ENCODE data around the gene CNOT3. TPM values are rescaled to one million over a fixed set of nuclear protein-coding genes. Genes with fewer than 3 reads are reported as not detected.

Gene CNOT3
- total RNA-seq, 2 donors from 2014 or later = 20.8 to 28.1 TPM

- no peak for DNase-seq (ENCODE audit: low spot score)
- Histone ChIP-seq H3K4me1 (ENCODE audit: control insufficient read depth in 1 of 2, low read depth in 2 of 2) (no peaks in the 10 kb centered on the region), H3K27me3 (replicated peaks; ENCODE audit: insufficient read depth) (no peaks in the 10 kb centered on the region), H3K36me3 (peaks cover 52% of the 10 kb centered on the region), H3K9me3 (no peaks in the 10 kb centered on the region), H3K27ac (no peak overlapping the region), H3K4me3 (no peak overlapping the region)
- TF ChIP-seq CTCF (IDR thresholded peaks at IDR 0.05) = no peak
- ATAC-seq (ENCODE audit: insufficient number of reproducible peaks, low FRiP score, low read depth) = no peak
These were observed 8.0 kb upstream of the CNOT3 start for GRCh38 chr19:54129617-54129996.

GRCh38 chr19:54133312-54133956, 4.1 kb upstream of the CNOT3 start:
- DNase-seq (ENCODE audit: low spot score) (no peak), ATAC-seq (ENCODE audit: insufficient number of reproducible peaks, low FRiP score, low read depth) (no peak)
- no peaks in the 10 kb centered on the region for H3K27me3 ChIP-seq (replicated peaks; ENCODE audit: insufficient read depth)
- TF ChIP-seq CTCF (IDR thresholded peaks at IDR 0.05) = no peak
- H3K4me1 ChIP-seq (ENCODE audit: control insufficient read depth in 1 of 2, low read depth in 2 of 2) = peaks cover 5 to 12% of the 10 kb centered on the region in 2 donors
- no peak overlapping the region for H3K4me3 ChIP-seq
- peaks cover 20% of the 10 kb centered on the region for H3K36me3 ChIP-seq
- H3K27ac ChIP-seq = no peak overlapping the region
- no peaks in the 10 kb centered on the region for H3K9me3 ChIP-seq

GRCh38 chr19:54133957-54134590, 3.5 kb upstream of the CNOT3 start:
- H3K9me3 ChIP-seq = no peaks in the 10 kb centered on the region
- H3K4me3 ChIP-seq = no peak overlapping the region
- peaks cover 11 to 18% of the 10 kb centered on the region in 2 donors for H3K4me1 ChIP-seq (ENCODE audit: control insufficient read depth in 1 of 2, low read depth in 2 of 2)
- no peak for TF ChIP-seq CTCF (IDR thresholded peaks at IDR 0.05)
- ATAC-seq (ENCODE audit: insufficient number of reproducible peaks, low FRiP score, low read depth) = no peak
- no peaks in the 10 kb centered on the region for H3K27me3 ChIP-seq (replicated peaks; ENCODE audit: insufficient read depth)
- peaks cover 14% of the 10 kb centered on the region for H3K36me3 ChIP-seq
- no peak overlapping the region for H3K27ac ChIP-seq
- DNase-seq (ENCODE audit: low spot score) = no peak

GRCh38 chr19:54136086-54136863, 1.3 kb upstream of the CNOT3 start:
- ATAC-seq (ENCODE audit: insufficient number of reproducible peaks, low FRiP score, low read depth) (no peak), DNase-seq (ENCODE audit: low spot score) (no peak)
- Histone ChIP-seq H3K9me3 (no peaks in the 10 kb centered on the region), H3K4me1 (ENCODE audit: control insufficient read depth in 1 of 2, low read depth in 2 of 2) (peaks cover 24 to 38% of the 10 kb centered on the region in 2 donors), H3K27ac (peak overlapping the region; percentile 48 to 51), H3K27me3 (replicated peaks; ENCODE audit: insufficient read depth) (no peaks in the 10 kb centered on the region), H3K4me3 (peak overlapping the region; percentile 70), H3K36me3 (peaks cover 3% of the 10 kb centered on the region)
- TF ChIP-seq CTCF (IDR thresholded peaks at IDR 0.05) = no peak

All from thoracic aorta (tissue), 2 donors.